ENCODE measurements around the gene KNTC1. TPM values are rescaled to one million over a fixed set of nuclear protein-coding genes. Genes with fewer than 3 reads are reported as not detected.
A peak's percentile ranks its signal among the peaks of the same experiment; 100 is the strongest.

The KNTC1 gene
- total and polyA plus RNA-seq, 11 donors = 2.1 to 10.4 (median 2.8) TPM

GRCh38 chr12:122495258-122495657, 31.8 kb upstream of the KNTC1 start:
- TF ChIP-seq CTCF (IDR thresholded peaks at IDR 0.05) (no peak), POLR2A (IDR thresholded peaks at IDR 0.05) (no peak)
- Histone ChIP-seq H3K9me3 (no peaks in the 10 kb centered on the region), H3K27ac (no peak overlapping the region)

GRCh38 chr12:122499991-122500684, 26.9 kb upstream of the KNTC1 start:
- ATAC-seq (peak; percentile 43 to 69 (median 59)), DNase-seq (peak; percentile 38 to 73 (median 57))
- Histone ChIP-seq H3K27ac (peak overlapping the region; percentile 84 to 100 (median 96)), H3K9me3 (no peaks in the 10 kb centered on the region), H3K4me3 (peak overlapping the region; percentile 17 to 95 (median 78)), H3K36me3 (peaks cover 0 to 57% (median 39%) of the 10 kb centered on the region in 9 donors), H3K4me1 (peaks cover 0 to 36% (median 28%) of the 10 kb centered on the region in 12 donors), H3K27me3 (no peaks in the 10 kb centered on the region)
- WGBS, 4 donors = 0 to 1% (median 0%) methylated on average over 40 to 47 of the region's 47 CpGs
- TF ChIP-seq POLR2A (IDR thresholded peaks at IDR 0.05) (no peak), CTCF (IDR thresholded peaks at IDR 0.05) (no peak)
- intact Hi-C loops (cut with DNase I) = loop anchor here in 5 of 10 donors (1.0 to 5.0 kb wide), 4 partner anchors 25 to 252 kb away; partner anchors contain the start of genes RSRC2 (in 3 of the 5), KNTC1 (in 2 of the 5) and DENR (in 1 of the 5)

More at GRCh38 chr12:122495258-122495657, 31.8 kb upstream of the KNTC1 start:
- Histone ChIP-seq H3K27me3 (no peaks in the 10 kb centered on the region), H3K4me1 (peaks cover 0 to 34% (median 21%) of the 10 kb centered on the region in 12 donors), H3K36me3 (peaks cover 0 to 79% (median 58%) of the 10 kb centered on the region in 9 donors), H3K4me3 (no peak overlapping the region)
- no peak for ATAC-seq
- WGBS, 4 donors = 83 to 96% (median 93%) methylated on average over 7 of the region's 7 CpGs
- no peak for DNase-seq
- intact Hi-C loops (cut with DNase I) = no loop called here

GRCh38 chr12:122500685-122501488, 26.2 kb upstream of the KNTC1 start, which contains the start of gene ZCCHC8:
TSS of gene ZCCHC8 (minus strand) at chr12:122500932. CDS start at chr12:122500840, 92 bp downstream.
- 2 to 4% (median 4%) methylated on average over 31 to 52 of the region's 52 CpGs for WGBS, 4 donors
- intact Hi-C loops (cut with DNase I) = loop anchor here in 5 of 10 donors (1.0 to 5.0 kb wide), 4 partner anchors 24 to 251 kb away; partner anchors contain the start of genes RSRC2 (in 3 of the 5), KNTC1 (in 2 of the 5) and DENR (in 1 of the 5)
- peak; percentile 96 to 98 (median 97) for DNase-seq
- Histone ChIP-seq H3K4me3 (peak within 1 kb of the TSS; percentile 17 to 95 (median 78)), H3K36me3 (peaks cover 0 to 57% (median 39%) of the 10 kb centered on the region in 9 donors), H3K27me3 (no peaks in the 10 kb centered on the region), H3K4me1 (peaks cover 0 to 36% (median 28%) of the 10 kb centered on the region in 12 donors), H3K27ac (peak within 1 kb of the TSS; percentile 84 to 100 (median 96)), H3K9me3 (no peaks in the 10 kb centered on the region)
- no peak for TF ChIP-seq CTCF (IDR thresholded peaks at IDR 0.05)
- TF ChIP-seq POLR2A (IDR thresholded peaks at IDR 0.05) = peak; percentile 67 to 94
- ATAC-seq = peak; percentile 98 to 100 (median 98)

All from heart left ventricle (tissue), 16 donors.